HepG2 (cell line): ENCODE measurements around the gene PAN3. TPM values are rescaled to one million over a fixed set of nuclear protein-coding genes. Genes with fewer than 3 reads are reported as not detected.

ENCODE experiments used
- ATAC-seq: fragments of 200-7000 bp; cut with Tn5 transposase; 3 replicates; pipeline ENCODE4 v1.9.1; 2020; ENCODE audit warnings: mild to moderate bottlenecking, moderate library complexity
- BruUV-seq: library from RNA; stranded (reverse); fragments of 400-500 nt; replicated peaks from 2 replicates; lab custom pipeline; 2021; lab: Mats Ljungman, UMichigan
- CTCF ChIA-PET: fragments of 300-600 bp; formaldehyde crosslinking; extraction: SDS; loops from one replicate; lab custom pipeline; 2021; ENCODE audit warnings: low total read pairs, inconsistent platforms, low intra/inter-chr PET ratio; lab: Yijun Ruan, JAX
- POLR2A ChIA-PET: fragments of 350-600 bp; sonication (Branson Sonifier 250); formaldehyde crosslinking; loops from one replicate; lab custom pipeline; 2020; ENCODE audit warnings: antibody characterized with exemption, inconsistent platforms; lab: Yijun Ruan, JAX
- DNase-seq: peaks from one replicate; pipeline ENCODE4 v3.0.0-alpha.2; 2015; ENCODE audit warnings: low spot score
- FAIRE-seq: peaks from 3 replicates; lab custom pipeline; 2011; peaks lifted over from hg19 to GRCh38; lab: Jason Lieb, UNC
- H2AFZ ChIP-seq: one replicate; pipeline ENCODE4 v1.6.1; 2011; ENCODE audit warnings: low read length, inconsistent platforms
- H3K27ac ChIP-seq: fragments of 300-600 bp; 3 replicates; pipeline ENCODE4 v1.8.0; 2011; ENCODE audit warnings: mixed run types, mild to moderate bottlenecking, mixed read lengths, low read length, inconsistent platforms; ENCODE audit not compliant: insufficient read depth; ENCODE audit errors: extremely low read length
- H3K27me3 ChIP-seq, 2 experiments: fragments of 200-600 bp in 1 of 2; 2 replicates in 1 of 2; 3 replicates in 1 of 2; pipeline versions ENCODE4 v1.6.0 to v1.8.0; 2011; ENCODE audit warnings: low read length in 2 of 2, mild to moderate bottlenecking in 2 of 2, moderate library complexity in 2 of 2, inconsistent platforms in 1 of 2; ENCODE audit not compliant: insufficient read depth in 2 of 2, control insufficient read depth in 1 of 2
- H3K36me3 ChIP-seq, 2 experiments: fragments of 200-600 bp in 1 of 2; replicated peaks in 1 of 2; 2 replicates in 1 of 2; 3 replicates in 1 of 2; pipeline versions ENCODE4 v1.5.1 to v1.8.0; 2011; ENCODE audit warnings: low read length in 2 of 2, inconsistent platforms in 1 of 2; ENCODE audit not compliant: insufficient read depth in 2 of 2, control insufficient read depth in 1 of 2
- H3K4me1 ChIP-seq: 2 replicates; pipeline ENCODE4 v1.5.1; 2012; ENCODE audit warnings: low read length, inconsistent platforms; ENCODE audit not compliant: insufficient read depth
- H3K4me2 ChIP-seq: 2 replicates; pipeline ENCODE4 v1.6.0; 2011; ENCODE audit warnings: low read depth, low read length, inconsistent platforms
- H3K4me3 ChIP-seq, 3 experiments: fragments of 200-600 bp in 1 of 3; sonication (generic), shearing (Covaris generic) in 1 of 3; replicated peaks in 1 of 3; 2 replicates each; pipeline ENCODE4 v1.5.1; 2011 to 2016; ENCODE audit warnings: low read length in 3 of 3, inconsistent platforms in 2 of 3, low read depth in 2 of 3, mild to moderate bottlenecking in 2 of 3, control low read depth in 1 of 3, mixed read lengths in 1 of 3; ENCODE audit not compliant: insufficient read depth in 1 of 3
- H3K79me2 ChIP-seq: one replicate; pipeline ENCODE4 v1.6.1; 2011; ENCODE audit warnings: low read length, inconsistent platforms; ENCODE audit not compliant: insufficient read depth
- H3K9ac ChIP-seq: 2 replicates; pipeline ENCODE4 v1.6.0; 2011; ENCODE audit warnings: mild to moderate bottlenecking, low read depth, low read length, inconsistent platforms; ENCODE audit not compliant: insufficient read depth
- H3K9me3 ChIP-seq: 2 replicates; pipeline ENCODE4 v1.5.1; 2012; ENCODE audit warnings: mild to moderate bottlenecking, low read length
- H4K20me1 ChIP-seq: 2 replicates; pipeline ENCODE4 v1.6.0; 2011; ENCODE audit warnings: inconsistent platforms, mild to moderate bottlenecking, low read length, moderate library complexity; ENCODE audit not compliant: insufficient read depth
- ASH2L ChIP-seq: fragments of 300-600, 200-600 bp; sonication (generic); IDR thresholded peaks from 2 replicates; pipeline ENCODE4 v1.7.0; 2017; ENCODE audit warnings: low read depth, mild to moderate bottlenecking, moderate library complexity, mixed read lengths, low read length; ENCODE audit not compliant: insufficient read length
- ATF7 ChIP-seq, 2 experiments: fragments of 450-650 bp in 1 of 2; sonication (generic) in 1 of 2; formaldehyde crosslinking in 1 of 2; IDR thresholded peaks; 2 replicates each; pipeline versions ENCODE4 v1.4.0 to v1.6.1; 2016 to 2020; ENCODE audit warnings: antibody characterized with exemption in 1 of 2, mild to moderate bottlenecking in 1 of 2, missing genetic modification reagents in 1 of 2
- RAD21 ChIP-seq: fragments of 450-650 bp; formaldehyde crosslinking; IDR thresholded peaks from 2 replicates; pipeline ENCODE4 v1.5.0; 2020; ENCODE audit warnings: mild to moderate bottlenecking
- SUZ12 ChIP-seq: fragments of 150-350 bp; IDR thresholded peaks from 2 replicates; pipeline ENCODE4 v1.6.1; 2014; ENCODE audit warnings: low read depth, low read length
- TOPORS ChIP-seq: sonication (generic); formaldehyde crosslinking; IDR thresholded peaks from 2 replicates; pipeline ENCODE4 v1.8.0; 2023; ENCODE audit warnings: mild to moderate bottlenecking, missing genetic modification reagents
- ZNF569 ChIP-seq: sonication (generic); formaldehyde crosslinking; IDR thresholded peaks from 2 replicates; pipeline ENCODE4 v1.5.0; 2020; ENCODE audit warnings: mild to moderate bottlenecking, missing genetic modification reagents, moderate library complexity, borderline replicate concordance
- in situ Hi-C: cut with HindIII; loops from 2 replicates; pipeline ENCODE4 v1.10.0; 2017; ENCODE audit warnings: low pct_unique_long_range_greater_than_20kb; ENCODE audit not compliant: extremely low pct_ligation_motif_present
- intact Hi-C: fragments of 100-400 bp; cut with micrococcal nuclease; formaldehyde crosslinking; loops from one replicate; pipeline ENCODE4 v1.10.0; 2022; ENCODE audit not compliant: unreplicated experiment
- polyA plus RNA-seq, 8 experiments: library from polyadenylated mRNA; depleted of rRNA in 3 of 8; stranded (reverse) in 7 of 8; unstranded in 1 of 8; fragments of >200 nt; fragmentation: Illumina TruSeq in 4 of 8; extraction: Trizol in 4 of 8; gene quantifications; 2 replicates each; pipeline versions ENCODE4 v1.2.1 to v1.2.3, GENCODE V29; 2011 to 2016; ENCODE audit warnings: low read depth in 4 of 8, missing spikeins in 1 of 8, mixed read lengths in 1 of 8; ENCODE audit not compliant: insufficient read depth in 1 of 8
- total RNA-seq, 5 experiments: library from RNA; depleted of rRNA; stranded (reverse); fragments of >200 nt; fragmentation: Illumina TruSeq; extraction: Trizol; gene quantifications; 2 replicates each; pipeline ENCODE4 v1.2.3, GENCODE V29; 2016; ENCODE audit warnings: low read depth in 1 of 5
- TF ChIP-seq, protein P1 (sequence below): sonication (generic); formaldehyde crosslinking; IDR thresholded peaks from 2 replicates; pipeline ENCODE4 v1.9.0; 2021; ENCODE audit warnings: missing genetic modification reagents, mild to moderate bottlenecking, borderline replicate concordance
- TF ChIP-seq, protein P2 (sequence below): sonication (generic); formaldehyde crosslinking; IDR thresholded peaks from 2 replicates; pipeline ENCODE4 v1.5.0; 2020; ENCODE audit warnings: missing genetic modification reagents, mild to moderate bottlenecking, borderline replicate concordance
- TF ChIP-seq, protein P3 (sequence below): sonication (generic); formaldehyde crosslinking; IDR thresholded peaks from 2 replicates; pipeline ENCODE4 v1.4.0; 2020; ENCODE audit warnings: missing genetic modification reagents
- TF ChIP-seq, protein P4 (sequence below): sonication (generic); formaldehyde crosslinking; IDR thresholded peaks from 2 replicates; pipeline ENCODE4 v1.8.0; 2022; ENCODE audit warnings: missing genetic modification reagents, mild to moderate bottlenecking, moderate library complexity, borderline replicate concordance
- TF ChIP-seq, protein P5 (sequence below): fragments of 450-650 bp; IDR thresholded peaks from 2 replicates; pipeline ENCODE4 v1.6.1; 2017

Gene PAN3
- total and polyA plus RNA-seq, 2 of the 13 experiments (the other 11 are each of a cell fraction or from before 2014, with no cell fraction given), result 9.7 to 10.6 TPM

DNA sequence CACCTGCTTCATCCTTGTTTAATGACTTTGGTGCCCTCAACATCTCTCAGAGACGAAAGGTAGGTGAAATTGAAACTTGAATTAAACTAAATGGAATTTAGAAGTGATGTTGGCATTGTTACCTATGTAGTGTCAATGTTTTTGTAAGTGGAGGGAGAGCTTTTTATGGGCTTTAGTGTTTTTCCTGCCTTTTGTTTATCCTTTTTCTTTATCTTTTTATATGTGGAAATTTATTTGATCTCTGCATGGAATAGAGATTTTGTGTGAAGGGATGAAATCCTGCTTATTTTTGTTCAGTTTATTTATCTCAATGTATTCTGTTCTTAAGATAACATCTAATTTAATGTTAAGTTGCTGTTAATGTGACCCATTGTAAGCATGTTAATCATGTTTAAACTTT lies 39.5 kb downstream of the PAN3 start (continued):
- TF ChIP-seq, protein P1, sequence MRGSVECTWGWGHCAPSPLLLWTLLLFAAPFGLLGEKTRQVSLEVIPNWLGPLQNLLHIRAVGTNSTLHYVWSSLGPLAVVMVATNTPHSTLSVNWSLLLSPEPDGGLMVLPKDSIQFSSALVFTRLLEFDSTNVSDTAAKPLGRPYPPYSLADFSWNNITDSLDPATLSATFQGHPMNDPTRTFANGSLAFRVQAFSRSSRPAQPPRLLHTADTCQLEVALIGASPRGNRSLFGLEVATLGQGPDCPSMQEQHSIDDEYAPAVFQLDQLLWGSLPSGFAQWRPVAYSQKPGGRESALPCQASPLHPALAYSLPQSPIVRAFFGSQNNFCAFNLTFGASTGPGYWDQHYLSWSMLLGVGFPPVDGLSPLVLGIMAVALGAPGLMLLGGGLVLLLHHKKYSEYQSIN, result no peak
- no peak for TF ChIP-seq SUZ12
- no peak for TF ChIP-seq RAD21 (CRISPR knock-in tag)
- TF ChIP-seq ASH2L, result no peak
- TF ChIP-seq, protein P2, sequence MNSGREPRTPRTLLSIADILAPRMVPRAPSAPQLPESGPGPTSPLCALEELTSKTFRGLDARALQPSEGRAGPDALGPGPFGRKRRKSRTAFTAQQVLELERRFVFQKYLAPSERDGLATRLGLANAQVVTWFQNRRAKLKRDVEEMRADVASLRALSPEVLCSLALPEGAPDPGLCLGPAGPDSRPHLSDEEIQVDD (CRISPR knock-in tag), result no peak

DNA sequence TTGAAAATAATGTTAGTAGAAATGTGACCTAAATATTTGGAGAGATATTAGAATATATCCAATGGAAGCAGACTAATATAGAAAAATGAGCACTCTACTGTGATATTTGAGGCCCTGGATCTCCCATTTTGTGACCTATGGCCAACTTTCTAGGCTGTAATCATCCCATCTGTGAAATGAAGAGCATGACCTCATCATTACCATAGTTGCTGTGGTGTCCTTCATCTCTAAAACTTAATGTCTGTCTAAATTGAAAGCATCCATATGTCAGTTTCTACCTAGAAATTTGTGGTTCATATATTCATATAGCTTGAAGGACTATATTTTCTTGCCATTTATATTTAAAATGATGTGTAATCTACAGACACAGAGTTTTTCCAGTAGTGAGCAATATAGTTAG lies 41.6 kb downstream of the PAN3 start:
- FAIRE-seq (no peak), DNase-seq (no peak), ATAC-seq (no peak)
- Histone ChIP-seq H3K4me2 (no peak overlapping the region), H3K27ac (no peak overlapping the region), H3K9me3 (no peaks in the 10 kb centered on the region), H3K79me2 (no peaks in the 10 kb centered on the region), H4K20me1 (no peaks in the 10 kb centered on the region), H2AFZ (no peak overlapping the region), H3K9ac (no peak overlapping the region), H3K36me3 (peaks cover 0 to 19% of the 10 kb centered on the region in 2 experiments; a peak in 4 of 5 replicates), H3K4me1 (no peaks in the 10 kb centered on the region), H3K27me3 (no peaks in the 10 kb centered on the region), H3K4me3 (no peak overlapping the region)
- CTCF ChIA-PET, result no interaction called here
- TF ChIP-seq ATF7 (IDR thresholded peaks at IDR 0.05) (peak; percentile 41; the same call in 1 of the 2 replicates), ATF7 (CRISPR knock-in tag; IDR thresholded peaks at IDR 0.05) (no peak), TOPORS (CRISPR knock-in tag) (no peak), ZNF569 (CRISPR knock-in tag) (no peak)
- TF ChIP-seq, protein P3, sequence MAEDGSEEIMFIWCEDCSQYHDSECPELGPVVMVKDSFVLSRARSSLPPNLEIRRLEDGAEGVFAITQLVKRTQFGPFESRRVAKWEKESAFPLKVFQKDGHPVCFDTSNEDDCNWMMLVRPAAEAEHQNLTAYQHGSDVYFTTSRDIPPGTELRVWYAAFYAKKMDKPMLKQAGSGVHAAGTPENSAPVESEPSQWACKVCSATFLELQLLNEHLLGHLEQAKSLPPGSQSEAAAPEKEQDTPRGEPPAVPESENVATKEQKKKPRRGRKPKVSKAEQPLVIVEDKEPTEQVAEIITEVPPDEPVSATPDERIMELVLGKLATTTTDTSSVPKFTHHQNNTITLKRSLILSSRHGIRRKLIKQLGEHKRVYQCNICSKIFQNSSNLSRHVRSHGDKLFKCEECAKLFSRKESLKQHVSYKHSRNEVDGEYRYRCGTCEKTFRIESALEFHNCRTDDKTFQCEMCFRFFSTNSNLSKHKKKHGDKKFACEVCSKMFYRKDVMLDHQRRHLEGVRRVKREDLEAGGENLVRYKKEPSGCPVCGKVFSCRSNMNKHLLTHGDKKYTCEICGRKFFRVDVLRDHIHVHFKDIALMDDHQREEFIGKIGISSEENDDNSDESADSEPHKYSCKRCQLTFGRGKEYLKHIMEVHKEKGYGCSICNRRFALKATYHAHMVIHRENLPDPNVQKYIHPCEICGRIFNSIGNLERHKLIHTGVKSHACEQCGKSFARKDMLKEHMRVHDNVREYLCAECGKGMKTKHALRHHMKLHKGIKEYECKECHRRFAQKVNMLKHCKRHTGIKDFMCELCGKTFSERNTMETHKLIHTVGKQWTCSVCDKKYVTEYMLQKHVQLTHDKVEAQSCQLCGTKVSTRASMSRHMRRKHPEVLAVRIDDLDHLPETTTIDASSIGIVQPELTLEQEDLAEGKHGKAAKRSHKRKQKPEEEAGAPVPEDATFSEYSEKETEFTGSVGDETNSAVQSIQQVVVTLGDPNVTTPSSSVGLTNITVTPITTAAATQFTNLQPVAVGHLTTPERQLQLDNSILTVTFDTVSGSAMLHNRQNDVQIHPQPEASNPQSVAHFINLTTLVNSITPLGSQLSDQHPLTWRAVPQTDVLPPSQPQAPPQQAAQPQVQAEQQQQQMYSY (CRISPR knock-in tag), result no peak
- TF ChIP-seq, protein P4, sequence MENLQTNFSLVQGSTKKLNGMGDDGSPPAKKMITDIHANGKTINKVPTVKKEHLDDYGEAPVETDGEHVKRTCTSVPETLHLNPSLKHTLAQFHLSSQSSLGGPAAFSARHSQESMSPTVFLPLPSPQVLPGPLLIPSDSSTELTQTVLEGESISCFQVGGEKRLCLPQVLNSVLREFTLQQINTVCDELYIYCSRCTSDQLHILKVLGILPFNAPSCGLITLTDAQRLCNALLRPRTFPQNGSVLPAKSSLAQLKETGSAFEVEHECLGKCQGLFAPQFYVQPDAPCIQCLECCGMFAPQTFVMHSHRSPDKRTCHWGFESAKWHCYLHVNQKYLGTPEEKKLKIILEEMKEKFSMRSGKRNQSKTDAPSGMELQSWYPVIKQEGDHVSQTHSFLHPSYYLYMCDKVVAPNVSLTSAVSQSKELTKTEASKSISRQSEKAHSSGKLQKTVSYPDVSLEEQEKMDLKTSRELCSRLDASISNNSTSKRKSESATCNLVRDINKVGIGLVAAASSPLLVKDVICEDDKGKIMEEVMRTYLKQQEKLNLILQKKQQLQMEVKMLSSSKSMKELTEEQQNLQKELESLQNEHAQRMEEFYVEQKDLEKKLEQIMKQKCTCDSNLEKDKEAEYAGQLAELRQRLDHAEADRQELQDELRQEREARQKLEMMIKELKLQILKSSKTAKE, result no peak
- TF ChIP-seq, protein P5, sequence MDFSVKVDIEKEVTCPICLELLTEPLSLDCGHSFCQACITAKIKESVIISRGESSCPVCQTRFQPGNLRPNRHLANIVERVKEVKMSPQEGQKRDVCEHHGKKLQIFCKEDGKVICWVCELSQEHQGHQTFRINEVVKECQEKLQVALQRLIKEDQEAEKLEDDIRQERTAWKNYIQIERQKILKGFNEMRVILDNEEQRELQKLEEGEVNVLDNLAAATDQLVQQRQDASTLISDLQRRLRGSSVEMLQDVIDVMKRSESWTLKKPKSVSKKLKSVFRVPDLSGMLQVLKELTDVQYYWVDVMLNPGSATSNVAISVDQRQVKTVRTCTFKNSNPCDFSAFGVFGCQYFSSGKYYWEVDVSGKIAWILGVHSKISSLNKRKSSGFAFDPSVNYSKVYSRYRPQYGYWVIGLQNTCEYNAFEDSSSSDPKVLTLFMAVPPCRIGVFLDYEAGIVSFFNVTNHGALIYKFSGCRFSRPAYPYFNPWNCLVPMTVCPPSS, result no peak
- POLR2A ChIA-PET, result no interaction called here
- in situ Hi-C loops, result no loop called here
- intact Hi-C loops, result loop anchor here (5.0 kb wide), 1 partner anchor 38 kb away; no protein-coding TSS in a partner anchor
- no TSS peak for BruUV-seq
